Measurements from ENCODE around the gene ZNF428. TPM values are rescaled to one million over a fixed set of nuclear protein-coding genes. Genes with fewer than 3 reads are reported as not detected.

The ZNF428 gene
- total RNA-seq, 2 donors from 2014 or later = 51.7 to 108 TPM

DNA sequence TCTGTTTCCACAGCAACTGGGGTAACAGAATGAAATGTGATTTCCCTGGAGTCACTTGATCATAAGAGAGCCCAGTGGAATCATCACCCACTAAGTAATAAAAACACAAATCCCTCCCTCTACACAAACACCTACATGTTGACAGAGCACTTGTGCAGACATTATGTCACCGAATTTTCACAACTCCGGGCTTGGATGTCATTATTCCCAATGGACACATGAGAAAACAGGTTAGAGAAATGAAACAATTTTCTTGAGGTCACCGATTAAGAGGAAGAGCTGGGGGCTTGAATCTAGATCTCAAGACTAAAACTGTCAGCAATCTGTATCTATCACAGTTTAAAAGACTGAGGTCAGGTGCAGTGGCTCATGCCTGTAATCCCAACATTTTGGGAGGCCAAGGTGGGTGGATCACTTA lies 47.2 kb downstream of the ZNF428 start:
- TF ChIP-seq CTCF (IDR thresholded peaks at IDR 0.05) = no peak
- TF ChIP-seq POLR2A (IDR thresholded peaks at IDR 0.05) = no peak
- TF ChIP-seq POLR2AphosphoS5 (IDR thresholded peaks at IDR 0.05) = no peak
- Histone ChIP-seq H3K27me3 (replicated peaks; ENCODE audit: insufficient read depth) (no peaks in the 10 kb centered on the region), H3K4me3 (no peak overlapping the region), H3K27ac (no peak overlapping the region), H3K36me3 (no peaks in the 10 kb centered on the region), H3K4me1 (replicated peaks) (no peaks in the 10 kb centered on the region), H3K9me3 (no peaks in the 10 kb centered on the region)
- intact Hi-C loops (cut with DNase I) = no loop called here
- no peak for DNase-seq (ENCODE audit: low spot score)
- 52% methylated on average over 3 of the region's 3 CpGs for WGBS

GRCh38 chr19:43570174-43570791 lies 49.1 kb downstream of the ZNF428 start:
- Histone ChIP-seq H3K27me3 (replicated peaks; ENCODE audit: insufficient read depth) (no peaks in the 10 kb centered on the region), H3K4me3 (no peak overlapping the region), H3K36me3 (no peaks in the 10 kb centered on the region), H3K4me1 (replicated peaks) (no peaks in the 10 kb centered on the region), H3K9me3 (no peaks in the 10 kb centered on the region), H3K27ac (no peak overlapping the region)
- TF ChIP-seq POLR2AphosphoS5 (IDR thresholded peaks at IDR 0.05) (no peak), CTCF (IDR thresholded peaks at IDR 0.05) (no peak), POLR2A (IDR thresholded peaks at IDR 0.05) (no peak)
- DNase-seq (ENCODE audit: low spot score) = no peak
- WGBS = 89% methylated on average over 5 of the region's 5 CpGs
- intact Hi-C loops (cut with DNase I) = no loop called here

DNA sequence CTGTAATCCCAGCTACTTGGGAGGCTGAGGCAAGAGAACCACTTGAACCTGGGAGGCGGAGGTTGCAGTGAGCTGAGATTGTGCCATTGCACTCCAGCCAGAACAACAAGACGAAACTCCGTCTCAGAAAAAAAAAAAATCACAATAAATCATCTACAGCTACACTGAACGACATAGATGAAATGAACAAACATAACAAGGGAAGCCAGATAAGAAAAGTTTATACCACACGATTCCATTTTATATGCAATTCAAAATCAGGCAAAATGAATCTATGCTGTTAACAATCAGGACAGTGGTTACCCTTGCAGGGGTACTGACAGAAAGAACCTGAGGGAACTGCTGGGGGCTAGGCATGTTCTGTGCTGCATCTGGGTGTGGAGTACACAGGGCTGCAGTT lies 49.8 kb downstream of the ZNF428 start:
- Histone ChIP-seq H3K4me1 (replicated peaks) (no peaks in the 10 kb centered on the region), H3K36me3 (no peaks in the 10 kb centered on the region), H3K9me3 (no peaks in the 10 kb centered on the region), H3K27me3 (replicated peaks; ENCODE audit: insufficient read depth) (no peaks in the 10 kb centered on the region), H3K27ac (no peak overlapping the region), H3K4me3 (no peak overlapping the region)
- DNase-seq (ENCODE audit: low spot score) = no peak
- intact Hi-C loops (cut with DNase I) = no loop called here
- TF ChIP-seq POLR2A (IDR thresholded peaks at IDR 0.05) (no peak), POLR2AphosphoS5 (IDR thresholded peaks at IDR 0.05) (no peak), CTCF (IDR thresholded peaks at IDR 0.05) (no peak)
- WGBS = 82% methylated on average over 5 of the region's 5 CpGs

- intact Hi-C loops (cut with DNase I) = no loop called here
- H3K4me3 ChIP-seq = no peak overlapping the region
- H3K36me3 ChIP-seq = no peaks in the 10 kb centered on the region
- no peaks in the 10 kb centered on the region for H3K4me1 ChIP-seq (replicated peaks)
- no peaks in the 10 kb centered on the region for H3K9me3 ChIP-seq
- no peak for DNase-seq (ENCODE audit: low spot score)
- H3K27ac ChIP-seq = no peak overlapping the region
- TF ChIP-seq POLR2A (IDR thresholded peaks at IDR 0.05) (no peak), POLR2AphosphoS5 (IDR thresholded peaks at IDR 0.05) (no peak), CTCF (IDR thresholded peaks at IDR 0.05) (no peak)
- no peaks in the 10 kb centered on the region for H3K27me3 ChIP-seq (replicated peaks; ENCODE audit: insufficient read depth)
- 60% methylated on average over 9 of the region's 9 CpGs for WGBS
These were observed 54.6 kb downstream of the ZNF428 start for GRCh38 chr19:43564800-43565199.

DNA sequence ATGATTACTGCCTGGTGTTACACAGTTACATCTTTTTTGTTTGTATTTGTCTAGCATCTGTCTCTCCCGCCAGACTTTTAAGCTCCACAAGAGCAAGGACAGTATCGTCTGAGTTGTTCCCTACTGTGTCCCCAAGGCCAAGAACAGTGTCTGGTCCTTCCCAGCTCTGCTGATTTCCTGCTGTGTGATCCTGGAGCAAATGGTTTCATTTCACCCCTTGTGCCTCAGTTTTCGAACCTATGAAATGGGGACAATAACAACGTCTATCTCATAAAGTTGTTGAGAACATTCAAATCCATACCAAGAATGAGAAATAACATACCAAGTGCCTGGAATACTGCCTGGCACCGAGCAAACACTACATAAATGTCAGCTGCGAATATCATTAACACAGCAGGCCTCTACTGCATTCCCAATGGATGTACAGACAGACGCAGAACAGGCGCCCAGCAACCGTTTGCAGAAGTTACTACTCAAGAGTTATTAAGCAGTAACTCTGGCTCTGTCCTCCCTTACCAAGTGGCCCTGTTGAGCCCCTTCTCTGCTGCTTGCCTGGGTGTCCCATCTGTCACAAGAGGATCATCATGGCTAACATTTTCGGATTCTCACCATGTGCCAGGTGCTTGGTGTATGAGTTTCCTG lies 55.5 kb downstream of the ZNF428 start:
- H3K9me3 ChIP-seq = no peaks in the 10 kb centered on the region
- TF ChIP-seq POLR2AphosphoS5 (IDR thresholded peaks at IDR 0.05) = no peak
- no peak for TF ChIP-seq POLR2A (IDR thresholded peaks at IDR 0.05)
- TF ChIP-seq CTCF (IDR thresholded peaks at IDR 0.05) = no peak
- intact Hi-C loops (cut with DNase I) = no loop called here
- no peak overlapping the region for H3K27ac ChIP-seq
- H3K4me3 ChIP-seq = no peak overlapping the region
- no peak for DNase-seq (ENCODE audit: low spot score)
- H3K36me3 ChIP-seq = no peaks in the 10 kb centered on the region
- H3K27me3 ChIP-seq (replicated peaks; ENCODE audit: insufficient read depth) = no peaks in the 10 kb centered on the region
- no peaks in the 10 kb centered on the region for H3K4me1 ChIP-seq (replicated peaks)
- 93% methylated on average over 10 of the region's 10 CpGs for WGBS

All from prostate gland (tissue), 2 donors.